AG08396 (cell line): ENCODE results near the gene TUBA4B.

Experiments
- DNase-seq: peaks from one replicate; pipeline ENCODE4 v3.0.0; 2012; ENCODE audit warnings: low spot score, mixed read lengths

The TUBA4B gene

DNA sequence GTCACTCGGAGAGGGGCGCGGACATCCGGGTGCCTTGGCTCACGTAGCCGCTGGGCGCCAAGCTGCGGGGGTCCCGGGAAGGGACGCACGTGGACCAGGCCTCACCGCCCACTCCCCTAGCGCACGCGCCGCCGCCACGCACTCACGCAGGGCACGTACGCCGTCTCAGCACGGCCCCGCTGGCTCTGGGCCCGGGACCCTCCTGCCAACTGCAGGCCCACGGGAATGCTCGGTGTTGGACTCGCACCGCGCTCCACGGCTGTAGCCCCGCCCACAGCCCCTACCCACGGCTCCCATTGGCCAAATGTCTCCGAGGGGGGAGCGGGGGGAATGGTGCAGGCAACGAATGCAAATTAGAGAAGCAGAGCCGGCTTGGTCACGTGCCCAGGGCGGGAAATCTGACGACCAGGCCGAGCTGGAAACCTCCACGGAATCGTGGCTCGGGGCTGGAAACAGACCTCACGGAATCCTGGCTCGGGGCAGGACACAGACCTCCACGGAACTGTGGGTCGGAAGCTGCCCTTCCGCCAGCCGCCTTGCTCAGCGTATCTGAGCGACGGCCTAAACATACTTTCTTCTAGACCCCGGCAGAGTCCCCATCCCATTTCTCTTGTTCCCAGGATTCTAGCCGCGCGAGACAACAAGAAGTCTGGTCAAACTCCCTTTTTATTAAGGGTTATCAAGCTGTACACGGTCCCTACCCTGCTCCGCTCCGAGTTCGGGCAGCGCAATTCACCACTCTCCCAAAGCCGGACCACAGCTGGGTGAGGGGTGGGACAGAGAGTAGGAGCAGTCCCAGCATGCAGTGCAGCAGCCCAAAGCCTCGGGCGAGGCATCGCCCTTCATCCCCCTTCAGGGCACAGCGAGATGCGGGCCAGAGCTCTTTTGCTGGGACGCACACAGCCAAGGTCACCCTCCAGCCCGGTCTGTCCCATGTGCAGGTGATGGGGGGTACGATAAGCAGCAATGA lies 34.0 kb upstream of the TUBA4B start, which contains the start of gene ABCB6:
Gene ABCB6, minus strand, starts transcription at position 227 of the 970 bp plus-strand sequence. CDS start 285 bp downstream, outside the sequence.
- peak; percentile 95 for DNase-seq

DNA sequence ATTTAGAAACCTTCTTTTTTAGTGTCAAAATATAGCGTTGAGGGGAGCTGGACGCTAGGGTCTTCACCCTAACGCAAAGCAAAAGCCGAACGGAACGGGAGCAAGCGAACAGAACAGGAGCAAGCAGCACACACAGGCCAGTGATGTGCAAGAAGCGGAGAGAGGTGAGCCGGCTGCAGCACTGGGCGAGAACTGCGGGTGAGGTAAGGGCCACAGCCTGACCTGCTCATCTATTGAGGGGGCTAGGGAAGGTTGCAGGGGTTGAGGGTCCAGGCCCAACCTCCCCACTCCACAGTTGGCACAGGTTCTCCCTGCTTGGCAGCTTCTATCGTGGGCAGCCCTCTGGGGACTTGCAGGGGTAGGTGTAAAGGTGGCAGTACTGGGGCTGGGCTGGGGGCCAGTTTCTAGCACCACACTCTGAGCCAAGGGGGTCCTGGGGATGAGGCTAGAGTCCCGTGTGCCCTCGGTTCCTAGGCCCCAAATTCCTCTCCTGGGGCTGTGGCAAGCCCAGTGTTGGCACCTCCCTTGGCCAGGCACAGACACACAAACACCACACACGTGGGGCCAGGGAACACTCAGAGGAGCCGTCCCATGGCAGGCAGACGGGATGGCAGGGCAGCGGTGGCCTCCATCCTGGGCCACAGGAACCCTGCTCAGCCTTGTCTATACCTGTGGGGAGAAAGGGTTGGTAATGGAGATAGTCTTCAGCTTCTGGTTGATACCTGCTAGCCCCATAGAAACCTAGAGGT lies 33.1 kb upstream of the TUBA4B start:
- DNase-seq: no peak

DNA sequence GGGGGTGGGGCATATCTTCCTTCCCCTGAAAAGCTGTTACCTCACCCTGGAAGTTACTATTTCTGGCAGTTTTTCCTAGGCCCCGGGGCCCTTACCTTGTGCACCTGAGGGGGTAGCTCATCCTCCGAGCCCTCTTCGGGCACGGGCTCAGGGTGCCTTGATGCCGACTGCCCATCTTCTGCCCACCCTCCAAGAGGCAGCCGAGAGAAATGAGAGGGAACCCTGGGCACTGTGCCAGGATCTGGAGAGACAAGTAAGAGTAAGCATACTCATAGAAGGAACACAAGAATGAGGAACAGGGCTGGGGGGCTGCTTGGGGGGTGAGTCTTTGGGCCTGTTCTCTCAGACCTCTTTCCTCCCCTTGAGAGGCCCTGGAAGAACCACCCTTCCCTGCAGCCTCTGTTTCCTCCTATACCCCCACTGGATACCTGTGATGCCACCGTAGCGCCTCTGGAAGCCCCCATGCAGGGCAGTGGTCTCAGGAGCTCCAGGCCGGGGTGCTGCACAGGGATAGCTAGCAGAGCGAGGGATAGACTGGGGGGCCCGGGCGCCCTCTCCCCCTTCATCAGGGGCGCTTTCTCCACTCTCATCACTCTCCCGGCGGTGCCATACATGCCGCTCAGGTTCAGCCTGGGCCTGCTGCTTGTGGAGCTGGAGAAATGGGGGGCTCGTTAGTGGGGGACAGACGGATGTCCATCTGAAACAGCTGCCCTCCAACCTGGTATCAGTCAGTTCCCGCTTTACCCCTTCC lies 32.2 kb upstream of the TUBA4B start:
- DNase-seq: no peak

DNA sequence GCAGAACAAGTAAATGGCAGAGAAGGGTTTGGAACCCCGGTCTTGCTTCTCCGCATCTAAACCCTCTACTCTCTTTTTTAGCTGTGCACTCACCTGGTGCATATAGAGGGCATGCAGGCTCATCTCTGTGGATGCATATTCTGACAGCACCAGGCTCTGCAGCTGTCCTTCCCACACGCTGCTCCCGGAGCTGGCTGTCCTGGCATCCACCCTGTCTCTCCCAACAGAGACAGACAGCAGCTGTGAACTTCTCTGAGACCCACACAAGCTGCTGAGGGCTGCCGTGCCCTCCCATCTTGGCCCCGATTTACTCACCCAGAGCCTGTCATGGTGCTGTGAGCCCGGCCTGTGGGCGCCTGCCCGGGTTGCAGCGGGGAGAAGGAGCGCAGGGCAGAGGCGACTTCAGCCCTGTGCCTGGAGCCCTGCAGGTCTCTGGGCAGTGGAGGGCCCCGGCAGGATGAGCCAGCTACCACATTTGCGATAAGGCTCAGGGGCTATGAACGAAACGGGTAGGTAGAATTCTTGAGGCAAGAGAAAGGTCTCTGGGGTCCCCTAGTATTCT lies 31.0 kb upstream of the TUBA4B start:
- no peak for DNase-seq

DNA sequence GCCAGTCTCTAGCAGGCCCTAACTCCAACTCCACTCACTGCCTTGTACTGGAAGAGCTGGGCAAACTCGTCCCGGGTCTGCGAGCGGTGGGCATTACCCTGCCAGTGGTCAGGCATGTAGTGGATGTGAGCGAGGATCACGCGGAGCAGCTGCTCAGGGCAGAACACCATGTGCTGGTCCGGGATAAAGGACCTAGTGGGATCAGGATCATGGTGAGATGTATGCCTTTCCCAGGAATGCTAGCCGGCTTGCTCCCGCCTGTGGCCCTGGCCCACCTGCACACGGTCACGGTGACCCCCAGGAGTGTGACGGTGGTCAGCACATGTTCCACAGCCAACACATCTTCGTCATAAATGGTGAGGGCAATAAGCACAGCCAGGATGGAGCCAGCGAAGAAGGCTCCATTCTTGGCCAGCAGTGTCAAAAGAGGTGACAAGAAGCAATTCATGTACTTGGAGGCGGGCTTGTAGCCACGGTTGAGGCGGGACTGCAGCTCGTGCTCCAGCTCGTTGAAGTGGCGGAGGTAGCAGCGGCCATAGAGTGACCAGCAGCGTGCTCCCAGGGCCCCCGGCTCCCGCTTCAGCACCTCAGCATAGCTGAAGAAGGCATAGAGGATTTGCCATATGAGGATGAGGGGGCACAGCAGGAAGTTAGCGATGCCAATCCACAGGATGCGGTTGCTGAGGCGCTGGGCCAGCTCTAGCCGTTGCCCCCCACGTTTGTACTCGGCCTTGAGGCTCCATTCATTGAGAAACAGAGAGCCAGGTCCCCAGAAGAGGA lies 29.0 kb upstream of the TUBA4B start:
- DNase-seq: no peak

DNA sequence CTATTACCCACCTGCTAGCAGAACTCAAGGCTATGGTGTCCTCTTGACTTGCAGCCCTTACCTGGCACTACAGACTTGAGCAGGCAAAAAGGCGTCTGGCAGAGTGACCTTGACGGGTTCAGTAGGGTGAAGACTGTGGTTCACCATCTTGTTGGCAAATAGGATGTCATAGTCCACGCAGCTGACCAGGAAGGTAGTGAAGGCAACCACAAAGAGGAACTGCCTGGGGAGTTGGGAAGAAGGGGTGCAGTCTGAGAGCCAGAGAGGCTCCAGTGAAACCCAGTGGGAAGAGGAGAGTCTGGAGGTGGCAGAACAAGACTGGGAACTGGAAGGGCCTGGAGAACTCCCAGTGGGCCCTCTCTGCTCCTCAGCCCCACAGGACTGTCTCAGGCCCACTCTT lies 27.7 kb upstream of the TUBA4B start:
- no peak for DNase-seq

DNA sequence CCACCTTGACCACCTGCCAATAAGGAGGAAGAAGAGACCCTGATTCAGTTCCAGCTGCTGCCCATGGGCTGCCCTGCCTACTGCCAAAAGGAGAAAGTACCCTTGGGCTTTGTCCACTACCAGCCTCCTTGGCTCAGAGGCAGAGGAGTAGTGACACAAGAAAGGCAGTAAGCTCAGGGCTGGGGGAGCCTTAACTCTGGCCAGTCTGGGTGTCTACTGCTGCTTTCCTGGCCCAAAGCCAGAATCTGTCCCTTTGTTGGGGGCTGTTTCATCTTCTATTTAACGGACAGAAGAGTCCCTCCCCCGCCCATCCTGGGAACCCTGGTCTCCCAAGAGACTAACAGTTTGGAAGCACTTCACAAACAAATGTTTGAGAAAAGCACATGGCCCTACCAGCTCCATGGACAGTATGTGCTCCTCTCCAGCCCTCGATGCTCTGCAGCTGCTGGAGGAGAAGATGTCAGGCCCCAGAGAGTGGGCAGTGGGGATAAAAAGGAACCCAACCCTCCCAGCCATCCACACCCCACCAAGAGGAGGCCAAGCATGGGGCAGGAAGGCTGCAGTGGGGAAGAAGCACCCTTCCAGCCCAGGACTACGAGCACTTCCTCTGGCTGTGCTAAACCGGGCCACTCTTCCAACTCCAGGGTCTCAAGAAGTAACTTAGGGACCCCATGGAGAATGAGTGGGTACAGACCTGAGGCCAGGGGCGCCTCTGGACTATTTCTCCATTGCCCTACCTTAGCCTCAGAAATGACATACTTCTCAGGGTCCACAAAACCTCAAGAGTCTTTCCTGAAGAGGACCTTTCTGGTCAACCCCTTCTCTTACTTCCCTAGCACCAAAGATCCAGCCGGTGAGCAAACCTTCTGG lies 24.8 kb upstream of the TUBA4B start:
- DNase-seq: no peak

DNA sequence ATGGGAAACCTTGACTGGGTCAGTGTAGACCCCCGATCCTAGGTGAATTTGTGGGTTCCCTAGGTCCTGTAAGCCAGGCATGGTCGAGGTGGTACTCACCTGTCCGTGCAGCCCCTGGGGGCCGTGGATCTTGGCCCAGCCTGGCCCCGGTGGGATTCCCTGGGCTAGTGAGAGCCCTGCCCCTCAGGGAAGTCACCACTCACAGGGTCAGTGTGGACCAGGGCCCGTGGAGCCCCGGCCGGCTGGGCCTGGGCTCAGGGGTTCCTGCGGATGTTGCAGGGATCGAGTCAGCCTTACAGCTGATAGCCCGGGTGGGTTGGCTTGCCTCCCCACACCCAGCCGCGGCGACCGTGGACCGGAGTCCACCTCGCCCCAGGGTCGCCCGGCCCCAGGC lies 24.1 kb upstream of the TUBA4B start:
- no peak for DNase-seq

DNA sequence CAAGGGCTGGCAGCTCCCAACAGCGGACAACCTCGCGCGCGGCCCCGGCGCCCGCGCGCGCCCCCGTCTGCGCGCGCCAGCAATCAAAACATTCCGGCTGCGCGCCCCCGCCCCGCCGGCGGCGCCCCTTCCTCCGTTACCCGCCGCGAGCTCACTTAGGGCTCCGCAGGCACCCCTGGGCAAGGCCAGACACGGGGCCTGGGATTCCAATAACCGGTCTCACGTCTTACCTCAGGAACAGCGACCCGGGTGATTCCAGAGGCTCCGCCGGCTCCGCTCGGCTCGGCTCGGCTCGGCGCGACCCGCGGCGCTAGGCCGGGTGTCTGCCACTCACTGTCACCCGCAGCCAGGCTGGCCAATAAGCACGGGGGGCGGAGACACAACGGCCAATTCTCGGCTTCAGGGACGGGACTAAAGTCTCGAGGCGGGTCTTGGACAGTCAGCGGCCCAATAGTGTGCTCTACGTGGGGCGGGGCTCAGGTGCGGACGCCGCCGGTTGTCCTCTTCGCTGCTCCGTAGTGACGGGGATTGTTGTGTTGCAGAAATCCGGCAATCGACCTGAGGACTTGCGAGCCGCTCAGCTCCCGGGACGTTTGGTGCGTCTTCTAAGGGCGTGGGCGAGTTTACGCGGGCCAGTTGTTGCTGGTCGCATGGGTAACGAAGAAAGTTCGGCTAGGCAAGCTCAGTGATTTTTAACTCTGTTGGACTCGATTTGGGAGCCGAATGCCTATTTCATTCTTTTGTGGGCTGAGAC lies 23.6 kb upstream of the TUBA4B start, which contains the start of the genes ANKZF1 and ATG9A:
Gene ANKZF1, plus strand, starts transcription at position 502 of the 754 bp plus-strand sequence. CDS start 452 bp downstream, outside the sequence.
Gene ATG9A, minus strand, starts transcription at position 332 of the 754 bp plus-strand sequence. CDS start 1,612 bp downstream, outside the sequence.
- DNase-seq: peak; percentile 98

DNA sequence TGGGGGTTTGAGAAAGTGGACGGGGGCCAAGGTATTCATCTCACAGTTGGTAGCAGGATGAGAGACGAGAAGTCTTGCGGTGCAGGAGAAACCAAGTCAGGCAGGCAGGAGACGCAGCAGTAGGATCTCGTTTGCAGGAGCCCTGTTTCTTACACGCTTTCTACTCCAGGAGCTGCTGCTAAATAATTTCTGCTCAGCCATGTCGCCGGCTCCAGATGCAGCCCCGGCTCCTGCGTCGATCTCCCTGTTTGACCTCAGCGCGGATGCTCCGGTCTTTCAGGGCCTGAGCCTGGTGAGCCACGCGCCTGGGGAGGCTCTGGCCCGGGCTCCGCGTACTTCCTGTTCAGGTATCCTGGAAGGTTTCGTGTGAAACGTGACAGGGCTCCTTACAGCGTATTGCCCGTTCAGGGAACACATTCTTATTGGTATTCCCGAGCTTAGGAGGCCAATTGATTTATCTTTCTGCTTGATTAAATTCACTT lies 22.9 kb upstream of the TUBA4B start:
- DNase-seq: peak; percentile 51

DNA sequence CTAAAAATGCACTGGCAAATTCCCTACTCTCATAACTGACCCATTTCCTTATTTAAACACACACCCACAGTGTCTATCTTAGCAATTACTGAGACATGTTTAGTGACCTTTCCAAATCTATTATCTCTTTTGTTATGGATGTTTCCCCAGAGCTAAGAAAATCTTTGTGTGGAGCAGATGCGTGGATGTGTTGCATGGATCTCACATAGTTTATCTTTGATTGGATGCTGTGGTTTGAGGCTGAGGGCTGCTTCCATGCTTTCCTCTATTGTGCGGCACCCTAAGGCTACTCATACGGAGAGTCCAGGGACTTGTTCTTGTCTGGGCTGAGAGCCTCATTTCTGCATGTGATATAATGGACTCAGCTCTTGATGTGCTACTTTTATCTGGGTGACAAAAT lies 18.7 kb upstream of the TUBA4B start:
- no peak for DNase-seq

DNA sequence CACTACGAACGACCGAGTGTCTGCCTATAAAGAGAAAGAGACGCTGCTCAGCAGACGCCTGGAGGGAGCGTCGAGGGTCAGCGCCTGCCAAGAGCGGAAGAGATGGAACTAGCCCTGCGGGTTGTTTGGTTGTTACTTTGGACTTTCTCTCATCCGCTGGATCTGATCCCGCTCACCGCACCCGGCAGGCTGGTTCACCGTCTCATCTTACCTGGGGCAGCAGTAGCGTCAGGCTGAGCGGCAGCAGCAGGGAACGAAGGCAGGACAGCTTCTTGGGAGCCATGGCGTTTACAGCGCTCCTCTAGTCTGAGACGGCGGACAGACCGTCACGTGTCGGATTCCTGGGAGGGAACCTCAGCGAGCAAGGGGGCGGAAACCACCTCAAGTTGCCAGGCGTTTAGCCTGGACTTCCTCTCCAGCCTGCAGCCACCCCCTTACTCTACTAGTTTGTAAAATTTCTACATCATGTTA lies 9.7 kb upstream of the TUBA4B start:
- DNase-seq: no peak

DNA sequence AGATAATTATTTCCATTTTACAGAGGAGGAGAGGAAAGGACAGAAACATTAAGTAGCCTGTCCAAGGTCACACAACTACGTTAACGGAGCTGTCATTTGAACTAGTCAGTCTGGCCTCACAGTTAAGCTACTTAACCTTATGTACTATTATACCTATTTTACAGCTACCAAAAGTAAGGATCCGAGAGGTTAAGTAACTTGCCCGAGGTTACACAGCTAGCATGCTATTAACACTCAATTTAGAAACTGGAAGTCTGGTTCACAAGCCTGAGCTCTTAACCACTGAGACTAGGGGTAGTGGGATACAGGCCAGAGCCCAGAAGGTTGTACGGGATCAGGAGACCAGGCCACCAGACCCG lies 8.3 kb upstream of the TUBA4B start:
- no peak for DNase-seq

DNA sequence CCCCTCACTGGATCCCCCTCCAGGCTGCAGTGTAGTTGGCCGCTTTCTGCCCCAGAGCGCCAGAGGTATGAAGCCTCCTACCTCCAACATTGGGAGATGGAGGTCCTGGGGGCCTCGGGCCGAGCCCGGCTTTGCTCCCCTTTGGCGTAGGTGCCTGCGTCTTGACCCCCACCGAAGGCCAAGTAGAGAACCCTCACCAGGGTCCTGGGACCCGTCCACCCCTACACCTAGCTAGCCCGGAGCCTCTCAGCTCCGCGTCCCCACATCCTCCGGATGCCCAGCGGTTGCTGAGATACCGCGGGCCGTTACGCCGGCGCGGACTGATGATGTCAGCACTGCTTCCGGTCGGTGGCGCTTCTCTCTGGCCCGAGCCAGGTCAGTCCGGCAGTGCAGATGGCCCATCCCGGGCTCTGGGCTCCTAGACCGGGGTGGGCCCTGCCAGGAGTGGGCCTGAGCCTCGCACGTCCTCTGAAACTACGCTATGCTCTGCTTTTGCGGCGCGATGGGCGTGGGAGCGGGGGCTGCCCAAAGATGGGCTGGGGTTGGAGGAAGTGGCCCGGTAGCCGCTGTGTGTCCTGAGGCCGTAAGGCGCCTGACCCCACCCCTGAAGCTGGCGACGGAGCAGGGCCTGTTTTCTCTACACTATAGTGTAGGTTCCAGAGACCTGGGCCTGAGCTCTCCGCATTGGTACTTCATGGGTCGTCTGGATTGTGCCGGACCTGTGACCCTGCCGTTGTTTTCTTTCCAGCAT lies 7.7 kb upstream of the TUBA4B start, which contains the start of the genes GLB1L and STK16:
Gene GLB1L, minus strand, starts transcription at position 297 of the 751 bp plus-strand sequence. CDS start 1,871 bp downstream, outside the sequence.
Gene STK16, plus strand, starts transcription at position 332 of the 751 bp plus-strand sequence. CDS start 521 bp downstream, outside the sequence.
- peak; percentile 95 for DNase-seq

DNA sequence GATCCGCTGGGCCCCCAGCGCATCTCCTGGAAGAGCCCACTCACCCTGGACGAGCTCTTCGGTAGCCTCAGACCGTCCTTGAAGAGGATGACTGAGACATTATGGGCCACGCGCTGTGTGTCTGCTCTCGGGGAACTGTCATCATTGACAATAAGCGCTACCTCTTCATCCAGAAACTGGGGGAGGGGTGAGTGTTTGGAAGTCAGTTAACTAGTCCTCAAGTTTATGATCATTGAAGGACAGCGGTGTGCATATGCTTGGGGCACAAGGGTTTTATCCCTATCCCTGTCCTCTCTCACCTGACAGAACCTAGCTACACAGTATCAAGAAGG lies 7.2 kb upstream of the TUBA4B start:
- no peak for DNase-seq

DNA sequence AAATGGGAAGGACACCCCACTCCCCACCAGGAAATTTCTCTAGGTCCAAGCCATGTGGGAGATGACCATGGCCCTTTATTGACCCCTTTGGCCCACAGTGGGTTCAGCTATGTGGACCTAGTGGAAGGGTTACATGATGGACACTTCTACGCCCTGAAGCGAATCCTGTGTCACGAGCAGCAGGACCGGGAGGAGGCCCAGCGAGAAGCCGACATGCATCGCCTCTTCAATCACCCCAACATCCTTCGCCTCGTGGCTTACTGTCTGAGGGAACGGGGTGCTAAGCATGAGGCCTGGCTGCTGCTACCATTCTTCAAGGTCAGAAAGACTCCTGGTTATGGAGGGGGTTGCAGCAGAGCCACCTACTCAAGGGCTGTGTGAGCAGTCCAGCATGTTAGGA lies 6.5 kb upstream of the TUBA4B start:
- no peak for DNase-seq

DNA sequence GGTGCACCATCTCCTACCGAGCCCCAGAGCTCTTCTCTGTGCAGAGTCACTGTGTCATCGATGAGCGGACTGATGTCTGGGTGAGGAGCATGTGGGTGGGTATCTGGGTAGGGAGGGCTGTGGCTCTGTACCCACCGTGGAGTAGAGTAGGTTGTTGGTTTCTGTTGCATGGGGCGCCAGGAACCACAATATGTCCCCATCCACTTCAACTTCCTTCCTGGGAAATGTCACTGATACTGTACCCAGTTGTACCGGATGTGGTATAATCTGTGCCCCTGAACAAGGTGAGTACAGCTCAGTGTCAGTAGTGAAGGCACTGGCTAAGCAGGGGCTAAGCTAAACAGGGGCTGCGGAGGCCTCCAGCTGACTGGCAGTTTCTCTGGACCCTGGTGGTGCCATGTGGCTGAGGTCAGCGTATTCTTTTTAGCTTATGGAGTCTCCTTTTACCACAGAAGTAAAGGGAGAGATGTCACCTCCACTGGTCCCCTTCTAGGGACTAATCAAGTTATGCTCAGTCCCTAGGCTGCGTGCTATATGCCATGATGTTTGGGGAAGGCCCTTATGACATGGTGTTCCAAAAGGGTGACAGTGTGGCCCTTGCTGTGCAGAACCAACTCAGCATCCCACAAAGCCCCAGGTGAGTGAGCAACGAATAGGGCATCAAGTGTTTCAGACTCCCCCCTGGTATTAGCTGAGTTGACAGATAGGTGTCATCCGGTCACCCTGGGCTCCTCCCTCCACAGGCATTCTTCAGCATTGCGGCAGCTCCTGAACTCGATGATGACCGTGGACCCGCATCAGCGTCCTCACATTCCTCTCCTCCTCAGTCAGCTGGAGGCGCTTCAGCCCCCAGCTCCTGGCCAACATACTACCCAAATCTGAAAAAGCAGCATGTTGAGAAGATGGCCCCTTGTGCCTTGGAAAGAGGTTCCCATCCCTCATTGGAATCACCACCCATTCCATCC lies 5.1 kb upstream of the TUBA4B start:
- DNase-seq: no peak
